HG02970 (cell line): Measurements from ENCODE around the gene NAALADL1.
A peak's percentile ranks its signal among the peaks of the same experiment; 100 is the strongest.
"Not testable (repeated sequence)": the region's sequence is repeated elsewhere in the genome, so short reads cannot be mapped to it uniquely, and the experiment has no call there.

Experiments used
- ATAC-seq: cut with Tn5 transposase; IDR thresholded peaks from one replicate; pipeline ENCODE4 v1.9.1; 2021; ENCODE audit warnings: mild to moderate bottlenecking, moderate library complexity, moderate number of reproducible peaks; ENCODE audit not compliant: unreplicated experiment, low FRiP score

Gene NAALADL1

DNA sequence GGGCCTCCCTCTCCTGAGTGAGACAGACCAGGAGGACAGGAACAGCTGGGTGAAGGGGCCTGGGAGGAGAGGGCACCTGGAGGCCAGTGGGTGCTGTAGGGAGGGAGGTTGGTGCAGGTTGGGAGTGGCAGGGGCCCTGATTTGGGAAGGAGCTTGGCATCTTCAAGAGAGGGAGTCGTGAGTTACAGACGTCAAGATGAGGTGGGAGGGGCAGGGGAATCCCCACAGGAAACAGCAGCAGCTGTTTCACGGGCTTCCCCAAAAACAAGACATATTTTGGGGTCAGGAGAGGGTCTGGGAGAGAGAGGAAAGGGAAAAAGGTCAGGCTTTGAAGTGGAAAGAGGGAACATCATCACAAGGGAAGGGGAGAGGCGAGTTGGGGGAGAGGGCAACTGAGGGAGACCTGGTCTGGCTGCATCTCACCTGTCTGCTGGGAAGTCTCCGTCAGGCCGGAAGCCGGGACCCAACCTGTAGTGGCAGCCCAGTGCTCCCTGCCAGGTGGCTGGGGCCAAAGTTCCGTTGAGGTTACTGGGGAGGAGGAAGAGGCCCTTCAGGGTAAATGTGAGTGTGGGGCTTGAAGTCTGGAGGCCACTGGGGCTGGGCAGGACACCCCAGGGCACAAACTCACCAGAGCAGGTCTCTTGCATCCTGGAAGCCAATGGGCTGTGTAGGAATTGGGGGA is 4.4 kb downstream of the NAALADL1 start:
- no peak for ATAC-seq

DNA sequence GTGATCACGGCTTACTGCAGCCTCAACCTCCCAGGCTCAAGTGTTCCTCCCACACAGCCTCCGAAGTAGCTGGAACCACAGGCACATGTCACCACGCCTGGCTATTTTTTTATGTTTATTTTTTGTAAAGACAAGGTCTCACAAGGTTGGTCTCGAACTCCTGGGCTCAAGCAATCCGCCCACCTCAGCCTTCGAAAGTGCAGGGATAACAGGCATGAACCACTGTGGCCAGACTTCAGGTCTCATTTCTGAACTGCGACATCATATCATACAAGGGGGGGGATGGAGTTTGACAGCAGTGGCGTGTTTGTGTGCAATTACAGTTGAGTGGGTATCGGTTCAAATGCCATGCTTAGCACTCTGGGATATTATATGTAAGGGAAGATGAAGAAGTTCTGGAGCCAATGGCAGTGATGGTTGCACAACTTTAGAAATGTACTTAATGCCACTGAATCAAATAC is 6.9 kb downstream of the NAALADL1 start:
- no peak for ATAC-seq

DNA sequence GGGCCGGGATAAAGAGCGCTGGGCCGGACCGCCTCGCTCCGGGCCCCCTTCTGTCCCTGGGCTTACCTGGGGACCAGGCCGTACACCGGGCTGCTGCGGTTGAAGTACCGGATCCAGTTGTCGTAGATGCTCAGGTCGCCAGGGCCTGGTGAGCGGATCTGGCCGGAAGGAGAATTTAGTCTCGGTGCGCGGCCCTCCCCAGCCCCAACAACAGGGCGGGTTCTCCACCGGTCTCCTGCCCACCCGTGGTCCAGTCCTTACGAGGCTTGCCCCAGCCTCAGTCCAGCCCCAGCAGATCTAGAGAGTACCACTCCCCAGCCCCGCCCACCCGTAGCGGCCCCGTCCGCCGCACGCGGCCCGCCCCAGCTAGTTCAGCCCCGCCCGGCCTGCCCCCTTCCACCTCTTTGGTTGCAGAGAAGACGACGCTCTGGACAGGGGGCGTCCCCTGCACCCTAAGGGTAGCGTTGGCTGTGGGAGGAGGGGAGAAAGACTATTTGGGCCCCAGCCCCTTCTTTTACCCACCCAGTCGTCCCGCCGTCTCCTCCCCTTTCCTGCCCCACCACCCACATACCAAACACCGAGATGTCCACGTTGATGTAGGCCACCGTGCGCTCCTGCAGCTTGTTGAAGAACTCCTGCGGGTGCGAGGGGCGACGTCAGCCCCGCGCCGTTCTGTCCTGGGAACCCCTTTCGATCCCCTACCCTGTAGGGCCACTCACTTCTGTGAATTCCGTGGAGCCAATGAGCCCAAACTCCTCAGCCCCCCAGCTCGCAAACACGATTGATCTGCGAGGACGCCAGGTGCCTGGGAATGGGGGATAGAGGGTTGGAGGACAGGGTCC is 10.6 kb downstream of the NAALADL1 start:
- ATAC-seq: no peak

DNA sequence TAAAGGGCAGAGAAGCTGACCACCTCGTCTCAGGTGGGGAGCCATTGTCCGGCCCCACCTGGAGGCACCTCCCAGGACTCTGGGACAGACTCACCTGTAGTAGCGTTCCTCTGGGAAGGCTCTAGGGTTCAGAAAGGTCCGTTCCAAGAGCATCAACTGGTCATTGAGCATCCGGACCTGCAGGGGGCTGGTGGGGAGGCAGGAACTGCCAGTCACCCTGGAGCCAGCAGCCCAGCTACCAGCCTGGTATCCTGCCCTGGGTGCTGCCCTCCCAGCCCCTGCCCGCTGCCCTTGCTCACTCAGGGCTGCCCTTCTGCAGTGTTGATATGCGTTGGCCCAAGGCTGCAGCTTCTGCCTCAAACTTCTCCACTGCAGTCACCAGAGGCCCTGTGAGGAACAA is 12.6 kb downstream of the NAALADL1 start:
- no peak for ATAC-seq

DNA sequence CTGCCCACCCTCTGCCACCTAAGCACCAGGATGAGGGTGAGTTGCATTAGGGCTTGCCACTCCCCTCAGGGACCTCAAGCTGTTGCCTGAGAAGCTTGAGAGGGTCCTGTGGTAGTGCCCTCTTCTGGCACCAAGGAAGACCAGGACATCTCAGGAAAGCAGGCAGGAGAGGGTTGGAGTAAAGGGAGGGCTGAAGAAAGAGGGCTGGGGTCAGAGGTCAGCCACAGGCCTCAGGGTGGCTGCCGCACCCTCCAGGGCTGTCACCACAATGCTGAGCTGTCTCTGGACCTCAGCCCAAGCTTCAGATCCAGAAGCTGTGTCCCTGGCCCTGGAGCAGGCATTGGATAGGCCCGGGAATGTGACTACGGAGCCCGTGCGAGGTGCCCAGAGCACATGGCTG is 13.3 kb downstream of the NAALADL1 start:
- ATAC-seq: no peak

DNA sequence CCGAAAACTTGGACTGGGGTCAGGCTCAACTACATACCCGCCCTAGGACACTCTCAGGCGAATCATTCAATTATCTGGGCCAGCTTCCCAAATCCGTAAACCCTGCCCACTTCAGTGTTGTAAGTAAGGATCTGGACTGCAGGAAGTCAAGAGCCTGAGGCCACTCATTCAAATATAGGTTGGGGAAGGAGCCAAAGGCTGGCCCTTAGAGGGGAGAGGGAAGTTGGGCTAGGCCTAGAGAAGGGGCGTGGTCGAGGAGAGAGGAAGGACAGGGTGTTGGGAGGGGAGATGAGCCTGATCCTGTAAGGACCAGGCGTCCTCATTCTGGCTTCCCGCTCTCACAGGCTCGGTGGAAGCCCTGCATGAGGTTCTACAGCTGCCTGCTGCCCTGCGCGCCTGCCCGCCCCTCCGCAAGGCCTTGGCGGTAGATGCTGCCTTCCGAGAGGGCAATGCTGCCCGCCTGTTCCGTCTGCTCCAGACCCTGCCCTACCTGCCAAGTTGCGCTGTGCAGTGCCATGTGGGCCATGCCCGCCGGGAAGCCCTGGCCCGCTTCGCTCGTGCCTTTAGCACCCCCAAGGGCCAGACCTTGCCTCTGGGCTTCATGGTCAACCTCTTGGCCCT is 14.4 kb downstream of the NAALADL1 start:
- ATAC-seq: no peak

DNA sequence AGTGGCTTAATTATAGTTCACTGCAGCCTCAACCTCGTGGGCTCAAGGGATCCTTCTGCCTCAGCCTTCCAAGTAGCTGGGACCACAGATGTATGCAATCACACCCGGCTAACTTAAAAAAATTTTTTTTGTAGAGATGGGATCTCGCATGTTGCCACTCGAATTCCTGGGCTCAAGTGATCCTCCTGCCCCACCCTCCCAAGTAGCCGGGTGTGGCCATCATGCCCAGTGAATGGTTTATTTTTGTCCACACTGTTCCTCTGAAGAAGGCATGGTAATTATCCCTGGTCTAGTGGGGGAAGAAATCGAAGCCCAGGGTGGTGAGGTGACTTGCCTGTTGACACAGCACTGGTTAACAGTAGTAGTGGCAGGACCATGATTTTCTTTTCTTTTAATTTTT is 15.5 kb downstream of the NAALADL1 start:
- ATAC-seq: no peak

DNA sequence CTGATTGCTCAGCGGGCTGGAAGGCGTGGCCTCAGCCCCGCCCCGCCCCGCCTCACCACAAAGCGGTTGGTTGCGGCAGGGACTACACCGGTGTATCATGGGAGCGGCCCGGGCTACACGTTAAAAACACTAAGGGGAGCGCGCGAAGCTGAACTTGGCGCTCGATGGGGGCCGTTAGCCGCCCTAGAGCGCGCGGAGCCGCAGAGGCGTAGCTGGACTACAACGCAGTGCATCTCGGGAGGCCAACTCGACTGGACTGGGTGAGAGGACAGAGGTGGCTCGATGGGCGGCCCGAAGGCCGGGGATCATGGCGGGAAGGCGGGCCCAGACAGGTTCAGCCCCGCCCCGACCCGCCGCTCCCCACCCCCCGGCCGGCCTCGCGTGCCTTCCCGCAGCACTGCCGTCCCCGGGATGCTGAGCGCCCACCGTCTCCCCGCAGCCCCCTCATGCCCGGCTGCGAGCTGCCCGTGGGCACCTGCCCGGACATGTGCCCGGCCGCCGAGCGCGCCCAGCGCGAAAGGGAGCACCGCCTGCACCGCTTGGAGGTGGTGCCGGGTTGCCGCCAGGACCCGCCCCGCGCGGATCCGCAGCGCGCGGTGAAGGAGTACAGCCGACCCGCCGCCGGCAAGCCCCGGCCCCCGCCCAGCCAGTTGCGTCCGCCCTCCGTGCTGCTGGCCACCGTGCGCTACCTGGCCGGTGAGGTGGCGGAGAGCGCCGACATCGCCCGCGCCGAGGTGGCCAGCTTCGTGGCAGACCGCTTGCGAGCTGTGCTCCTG is 17.3 kb downstream of the NAALADL1 start, which contains the start of gene SAC3D1:
SAC3D1 (plus strand) TSS at position 364 of the 776 bp plus-strand sequence; CDS start at position 447, 83 bp downstream.
- ATAC-seq: peak; percentile 83

DNA sequence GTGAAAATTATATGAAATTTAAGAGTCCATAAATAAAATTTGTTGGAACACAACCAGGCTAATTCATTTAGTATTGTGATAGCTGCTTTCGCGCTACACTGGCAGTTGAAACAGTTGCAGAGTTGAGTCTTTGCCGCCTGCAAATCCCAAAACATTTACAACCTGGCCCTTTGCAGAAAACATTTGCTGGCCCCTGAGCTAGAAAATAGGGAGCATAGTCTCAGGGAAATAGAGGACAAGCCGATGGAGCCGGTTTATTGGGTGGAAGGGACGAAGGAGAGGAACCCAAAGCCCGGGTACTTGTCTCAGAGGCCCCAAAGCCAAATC is 17.9 kb downstream of the NAALADL1 start:
- no peak for ATAC-seq

DNA sequence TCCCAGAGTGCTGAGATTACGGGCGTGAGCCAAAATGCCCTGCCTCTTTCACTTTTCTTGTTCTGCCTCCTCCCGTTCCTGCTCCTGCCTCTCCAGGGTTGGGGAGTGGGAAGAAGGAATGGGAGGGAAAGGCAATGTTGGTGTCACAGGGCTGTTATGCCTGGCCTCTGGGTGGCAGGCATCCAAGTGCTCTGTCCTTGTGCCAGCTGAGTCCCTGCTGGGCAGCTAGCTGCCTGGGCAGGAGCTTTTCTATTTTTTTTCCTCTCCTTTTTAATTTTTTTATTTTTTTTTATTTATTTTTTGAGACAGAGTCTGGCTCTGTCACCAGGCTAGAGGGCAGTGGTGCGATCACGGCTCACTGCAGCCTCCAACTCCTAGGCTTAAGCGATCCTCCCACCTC is 21.4 kb downstream of the NAALADL1 start:
- no peak for ATAC-seq

DNA sequence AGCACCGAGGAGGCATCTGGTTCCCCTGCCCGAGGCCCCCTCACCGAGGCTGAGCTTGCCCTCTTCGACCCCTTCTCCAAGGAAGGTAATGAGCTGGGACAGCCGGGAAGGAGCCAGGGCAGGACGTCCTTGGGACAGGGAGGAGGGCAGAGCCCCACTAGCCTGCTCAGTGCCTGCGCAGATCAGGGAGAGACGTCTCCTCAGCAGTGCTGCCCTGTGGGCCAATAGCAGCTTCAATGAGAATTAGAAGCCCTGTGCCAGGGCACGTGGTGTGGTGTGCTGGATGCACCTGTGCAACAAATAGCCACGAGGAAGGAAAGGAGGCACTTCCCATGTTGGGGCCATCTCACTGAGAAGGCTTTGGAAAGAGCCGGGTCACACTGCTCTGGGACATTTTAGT is 22.8 kb downstream of the NAALADL1 start:
- no peak for ATAC-seq

DNA sequence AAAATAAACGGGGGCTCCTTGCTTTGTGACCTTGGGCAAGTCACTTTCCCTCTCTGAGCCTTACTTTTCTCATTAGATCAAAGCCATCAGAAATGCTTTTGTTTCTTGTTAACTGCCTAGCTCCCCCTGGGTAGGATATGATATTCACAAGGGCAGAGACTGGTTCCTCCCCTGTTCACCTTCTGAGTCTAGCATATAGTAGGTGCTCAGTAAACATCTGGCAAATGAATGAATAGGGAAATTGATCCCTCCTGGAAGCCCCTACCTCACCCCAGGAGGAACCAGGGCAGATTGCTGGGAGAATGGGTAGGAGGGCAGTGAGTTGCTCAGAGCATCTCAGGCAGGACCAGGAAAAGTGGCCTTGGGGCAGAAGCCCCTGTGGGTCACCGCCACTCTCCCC is 23.9 kb downstream of the NAALADL1 start:
- ATAC-seq: no peak

DNA sequence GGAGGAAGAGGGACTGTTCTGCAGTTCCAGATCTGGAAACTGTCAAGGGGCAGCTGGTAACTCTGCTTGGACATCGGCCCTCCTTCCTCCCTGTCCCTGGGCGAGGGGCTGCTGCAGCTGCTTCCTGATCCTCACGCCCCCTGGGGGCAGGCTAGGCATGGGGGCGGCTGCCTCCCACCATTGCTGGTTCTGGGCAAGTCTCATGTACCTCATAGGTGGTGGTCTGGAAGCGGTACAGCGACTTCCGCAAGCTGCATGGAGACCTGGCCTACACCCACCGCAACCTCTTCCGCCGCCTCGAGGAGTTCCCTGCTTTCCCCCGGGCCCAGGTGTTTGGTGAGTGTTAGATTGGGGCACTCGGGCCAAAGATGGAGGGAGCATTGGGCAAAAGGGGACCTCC is 26.1 kb downstream of the NAALADL1 start:
- no peak for ATAC-seq

DNA sequence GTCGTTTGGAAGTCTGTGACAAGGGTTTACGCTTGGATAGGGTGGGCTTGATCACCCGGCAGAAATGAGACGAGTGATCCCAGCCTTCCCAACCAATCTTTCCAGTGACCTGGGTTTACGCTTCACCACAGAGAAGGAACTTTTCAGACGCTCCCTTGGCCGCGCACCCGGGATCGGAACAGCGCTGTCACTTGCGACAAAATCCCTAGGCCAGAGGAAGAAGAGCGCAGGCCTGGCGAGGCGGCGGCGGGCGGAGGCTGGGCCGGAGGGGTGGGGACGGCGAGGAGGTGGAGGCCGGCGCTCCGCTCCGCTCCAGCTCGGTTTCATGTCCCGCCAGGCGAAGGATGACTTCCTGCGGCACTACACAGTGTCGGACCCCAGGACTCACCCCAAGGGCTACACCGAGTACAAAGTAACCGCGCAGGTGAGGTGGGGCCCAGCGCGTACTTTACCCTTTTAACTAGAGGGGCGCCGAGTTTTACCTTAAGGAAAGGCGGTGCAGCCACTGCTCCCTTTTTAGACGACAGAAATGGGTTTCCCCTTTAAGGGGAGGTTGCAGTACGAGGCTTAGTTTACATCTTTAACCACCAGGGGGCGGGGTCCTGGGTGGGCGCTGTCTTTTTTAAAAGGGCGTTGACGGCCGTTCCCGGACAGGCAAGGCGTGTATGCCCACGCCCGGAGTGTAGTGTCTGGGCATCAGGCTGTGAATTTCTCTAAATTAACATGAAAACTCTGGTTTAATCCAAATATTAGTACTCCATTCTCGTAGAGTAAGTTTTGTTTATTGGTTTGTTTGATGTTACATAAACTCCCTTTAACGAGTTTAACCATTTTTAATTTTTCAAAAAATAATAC is 30.9 kb downstream of the NAALADL1 start, which contains the start of gene SNX15:
SNX15 (plus strand) TSS at position 227 of the 855 bp plus-strand sequence; CDS start at position 326, 99 bp downstream.
- peak; percentile 84 for ATAC-seq

DNA sequence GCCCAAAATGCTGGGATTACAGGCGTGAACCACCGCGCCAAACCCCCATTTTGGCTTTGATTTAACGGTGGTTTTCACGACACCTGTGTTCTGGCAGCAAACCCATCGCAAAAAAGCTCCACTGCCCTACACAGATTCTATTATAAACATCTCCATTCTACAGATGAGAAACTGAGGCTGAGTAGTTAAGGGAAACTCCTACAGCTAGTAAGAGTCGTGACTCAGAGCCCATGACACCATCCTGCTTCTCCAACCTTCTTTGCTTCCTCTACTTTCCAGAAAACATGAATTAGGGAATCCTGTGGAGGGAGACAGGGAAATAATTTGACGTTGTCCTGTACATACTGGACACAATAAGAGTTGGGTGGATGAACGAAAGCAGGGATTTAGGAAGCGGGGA is 31.5 kb downstream of the NAALADL1 start:
- no peak for ATAC-seq

DNA sequence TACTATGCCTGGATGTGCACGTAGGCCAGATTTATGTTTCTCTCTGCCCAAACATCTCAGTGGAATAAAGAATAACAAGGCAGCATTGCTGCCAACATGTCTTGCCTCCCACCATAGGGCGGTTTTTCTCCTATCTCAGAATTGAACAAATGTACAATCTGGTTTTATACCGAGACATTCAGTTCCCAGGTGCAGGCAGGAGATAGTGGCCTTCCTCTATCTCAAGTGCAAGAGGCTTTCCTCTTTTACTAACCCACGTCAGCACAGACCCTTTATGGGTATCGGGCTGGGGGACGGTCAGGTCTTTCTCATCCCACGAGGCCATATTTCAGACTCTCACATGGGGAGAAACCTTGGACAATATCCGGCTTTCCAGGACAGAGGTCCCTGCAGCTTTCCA is 34.9 kb downstream of the NAALADL1 start:
- ATAC-seq: not testable (repeated sequence)

DNA sequence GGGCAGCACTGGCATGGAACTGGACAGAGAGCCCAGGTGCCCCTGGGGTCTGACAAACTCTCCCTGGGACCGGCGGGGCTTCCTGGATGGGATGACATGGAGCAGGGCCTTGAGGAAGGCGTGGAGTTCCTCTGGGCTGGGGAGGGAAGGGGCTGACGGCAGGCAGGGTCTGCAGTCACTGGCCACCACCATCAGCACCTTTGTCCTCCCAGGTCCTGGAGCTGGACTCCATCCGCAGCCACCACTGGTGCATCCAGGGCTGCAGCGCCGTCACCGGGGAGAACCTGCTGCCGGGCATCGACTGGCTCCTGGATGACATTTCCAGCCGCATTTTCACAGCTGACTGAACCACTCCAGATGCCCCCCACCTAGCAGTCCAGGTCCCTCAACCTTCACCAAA is 36.8 kb downstream of the NAALADL1 start:
- ATAC-seq: no peak

DNA sequence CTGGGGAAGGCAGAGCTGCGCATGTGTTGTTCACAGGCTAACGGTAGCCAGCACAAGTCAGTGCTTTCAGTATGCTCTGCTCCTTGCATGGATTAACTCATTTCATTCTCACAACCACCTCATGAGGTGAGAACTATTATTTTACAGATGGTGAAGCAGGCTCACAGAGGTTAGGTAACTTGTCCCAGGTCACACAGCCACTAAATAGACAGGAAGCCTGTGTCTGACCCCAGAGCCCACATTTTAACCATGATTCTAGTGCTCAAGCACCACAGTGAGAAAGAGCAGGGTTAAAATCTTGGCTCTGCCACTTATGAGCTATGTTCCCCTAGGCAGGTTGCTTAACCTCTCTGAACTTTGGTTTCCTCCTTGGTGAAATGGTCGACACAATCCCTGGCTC is 37.4 kb downstream of the NAALADL1 start:
- no peak for ATAC-seq

DNA sequence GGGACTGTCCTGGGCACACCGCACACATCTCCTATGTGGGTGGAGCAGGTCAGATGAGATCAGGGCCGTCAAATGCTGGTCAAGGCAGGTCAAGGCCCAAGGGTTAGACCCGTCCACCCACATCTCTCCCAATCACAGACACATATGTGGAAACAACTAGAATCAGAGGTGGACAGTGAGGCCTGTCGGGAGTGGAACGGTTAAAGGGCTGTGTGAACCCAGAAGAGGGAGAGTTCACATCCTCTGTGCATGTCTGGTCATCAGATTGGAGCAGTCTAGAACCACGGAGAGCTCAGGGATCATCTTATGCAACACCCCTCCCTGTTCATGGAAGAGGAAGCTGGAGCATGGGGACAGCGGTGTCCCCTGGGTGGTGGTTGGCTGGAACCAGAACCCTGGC is 38.5 kb downstream of the NAALADL1 start:
- no peak for ATAC-seq

DNA sequence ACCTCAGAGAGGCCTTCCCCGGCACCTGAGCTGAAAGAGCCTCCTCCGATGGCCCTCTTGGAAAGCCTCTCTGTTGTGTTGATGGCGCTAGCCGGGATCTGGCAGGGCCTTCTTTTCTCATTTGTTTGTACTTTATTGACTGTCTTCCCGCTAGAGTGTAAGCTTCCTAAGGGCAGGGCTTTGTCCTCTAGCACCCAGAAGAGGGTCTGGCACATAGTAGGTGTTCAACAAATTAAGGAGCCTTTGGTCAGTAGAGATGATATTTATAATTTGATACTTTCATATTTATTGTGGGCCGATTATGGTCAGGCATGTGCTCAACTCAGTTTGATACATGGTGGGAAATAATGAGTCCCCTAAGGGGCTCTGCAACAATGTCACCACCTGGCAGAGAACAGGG is 40.4 kb downstream of the NAALADL1 start:
- no peak for ATAC-seq
